ENCODE measurements around the gene ALOX15.

GRCh38 chr17:4672055-4672630 lies 30.7 kb upstream of the ALOX15 start:
- TF ChIP-seq, protein P1, sequence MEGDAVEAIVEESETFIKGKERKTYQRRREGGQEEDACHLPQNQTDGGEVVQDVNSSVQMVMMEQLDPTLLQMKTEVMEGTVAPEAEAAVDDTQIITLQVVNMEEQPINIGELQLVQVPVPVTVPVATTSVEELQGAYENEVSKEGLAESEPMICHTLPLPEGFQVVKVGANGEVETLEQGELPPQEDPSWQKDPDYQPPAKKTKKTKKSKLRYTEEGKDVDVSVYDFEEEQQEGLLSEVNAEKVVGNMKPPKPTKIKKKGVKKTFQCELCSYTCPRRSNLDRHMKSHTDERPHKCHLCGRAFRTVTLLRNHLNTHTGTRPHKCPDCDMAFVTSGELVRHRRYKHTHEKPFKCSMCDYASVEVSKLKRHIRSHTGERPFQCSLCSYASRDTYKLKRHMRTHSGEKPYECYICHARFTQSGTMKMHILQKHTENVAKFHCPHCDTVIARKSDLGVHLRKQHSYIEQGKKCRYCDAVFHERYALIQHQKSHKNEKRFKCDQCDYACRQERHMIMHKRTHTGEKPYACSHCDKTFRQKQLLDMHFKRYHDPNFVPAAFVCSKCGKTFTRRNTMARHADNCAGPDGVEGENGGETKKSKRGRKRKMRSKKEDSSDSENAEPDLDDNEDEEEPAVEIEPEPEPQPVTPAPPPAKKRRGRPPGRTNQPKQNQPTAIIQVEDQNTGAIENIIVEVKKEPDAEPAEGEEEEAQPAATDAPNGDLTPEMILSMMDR (IDR thresholded peaks at IDR 0.05; ENCODE audit: poor library complexity, severe bottlenecking): no peak
- TF ChIP-seq TAF1 (IDR thresholded peaks at IDR 0.05; ENCODE audit: low read depth) (no peak), RAD21 (conservative IDR thresholded peaks at IDR 0.05) (no peak), EP300 (conservative IDR thresholded peaks at IDR 0.05; ENCODE audit: poor library complexity, severe bottlenecking) (no peak)
- TF ChIP-seq, protein P2, sequence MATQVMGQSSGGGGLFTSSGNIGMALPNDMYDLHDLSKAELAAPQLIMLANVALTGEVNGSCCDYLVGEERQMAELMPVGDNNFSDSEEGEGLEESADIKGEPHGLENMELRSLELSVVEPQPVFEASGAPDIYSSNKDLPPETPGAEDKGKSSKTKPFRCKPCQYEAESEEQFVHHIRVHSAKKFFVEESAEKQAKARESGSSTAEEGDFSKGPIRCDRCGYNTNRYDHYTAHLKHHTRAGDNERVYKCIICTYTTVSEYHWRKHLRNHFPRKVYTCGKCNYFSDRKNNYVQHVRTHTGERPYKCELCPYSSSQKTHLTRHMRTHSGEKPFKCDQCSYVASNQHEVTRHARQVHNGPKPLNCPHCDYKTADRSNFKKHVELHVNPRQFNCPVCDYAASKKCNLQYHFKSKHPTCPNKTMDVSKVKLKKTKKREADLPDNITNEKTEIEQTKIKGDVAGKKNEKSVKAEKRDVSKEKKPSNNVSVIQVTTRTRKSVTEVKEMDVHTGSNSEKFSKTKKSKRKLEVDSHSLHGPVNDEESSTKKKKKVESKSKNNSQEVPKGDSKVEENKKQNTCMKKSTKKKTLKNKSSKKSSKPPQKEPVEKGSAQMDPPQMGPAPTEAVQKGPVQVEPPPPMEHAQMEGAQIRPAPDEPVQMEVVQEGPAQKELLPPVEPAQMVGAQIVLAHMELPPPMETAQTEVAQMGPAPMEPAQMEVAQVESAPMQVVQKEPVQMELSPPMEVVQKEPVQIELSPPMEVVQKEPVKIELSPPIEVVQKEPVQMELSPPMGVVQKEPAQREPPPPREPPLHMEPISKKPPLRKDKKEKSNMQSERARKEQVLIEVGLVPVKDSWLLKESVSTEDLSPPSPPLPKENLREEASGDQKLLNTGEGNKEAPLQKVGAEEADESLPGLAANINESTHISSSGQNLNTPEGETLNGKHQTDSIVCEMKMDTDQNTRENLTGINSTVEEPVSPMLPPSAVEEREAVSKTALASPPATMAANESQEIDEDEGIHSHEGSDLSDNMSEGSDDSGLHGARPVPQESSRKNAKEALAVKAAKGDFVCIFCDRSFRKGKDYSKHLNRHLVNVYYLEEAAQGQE (IDR thresholded peaks at IDR 0.05; ENCODE audit: borderline replicate concordance): no peak

Data from neural cell (in vitro differentiated cells).